22Rv1 (cell line): ENCODE data around the gene CCNO.

ENCODE experiments used
- ZFX ChIP-seq: fragments of 450-650 bp; IDR thresholded peaks from 2 replicates; pipeline ENCODE4 v1.6.1; 2017; ENCODE audit warnings: antibody characterized with exemption, borderline replicate concordance
- TF ChIP-seq, protein P1 (sequence below): fragments of 450-650 bp; IDR thresholded peaks from 2 replicates; pipeline ENCODE4 v1.5.1; 2017; ENCODE audit warnings: mild to moderate bottlenecking

- TF ChIP-seq, protein P1, sequence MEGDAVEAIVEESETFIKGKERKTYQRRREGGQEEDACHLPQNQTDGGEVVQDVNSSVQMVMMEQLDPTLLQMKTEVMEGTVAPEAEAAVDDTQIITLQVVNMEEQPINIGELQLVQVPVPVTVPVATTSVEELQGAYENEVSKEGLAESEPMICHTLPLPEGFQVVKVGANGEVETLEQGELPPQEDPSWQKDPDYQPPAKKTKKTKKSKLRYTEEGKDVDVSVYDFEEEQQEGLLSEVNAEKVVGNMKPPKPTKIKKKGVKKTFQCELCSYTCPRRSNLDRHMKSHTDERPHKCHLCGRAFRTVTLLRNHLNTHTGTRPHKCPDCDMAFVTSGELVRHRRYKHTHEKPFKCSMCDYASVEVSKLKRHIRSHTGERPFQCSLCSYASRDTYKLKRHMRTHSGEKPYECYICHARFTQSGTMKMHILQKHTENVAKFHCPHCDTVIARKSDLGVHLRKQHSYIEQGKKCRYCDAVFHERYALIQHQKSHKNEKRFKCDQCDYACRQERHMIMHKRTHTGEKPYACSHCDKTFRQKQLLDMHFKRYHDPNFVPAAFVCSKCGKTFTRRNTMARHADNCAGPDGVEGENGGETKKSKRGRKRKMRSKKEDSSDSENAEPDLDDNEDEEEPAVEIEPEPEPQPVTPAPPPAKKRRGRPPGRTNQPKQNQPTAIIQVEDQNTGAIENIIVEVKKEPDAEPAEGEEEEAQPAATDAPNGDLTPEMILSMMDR, result no peak
- TF ChIP-seq ZFX, result no peak
Observed at GRCh38 chr5:55222985-55223811, 10.2 kb downstream of the CCNO start.
